ENCODE data around the gene FBXO21. TPM values are rescaled to one million over a fixed set of nuclear protein-coding genes. Genes with fewer than 3 reads are reported as not detected.

Gene FBXO21
- total RNA-seq, 2 experiments from 2014 or later, result 25.2 to 25.9 TPM

- no peaks in the 10 kb centered on the region for H3K27me3 Mint-ChIP-seq
- peaks cover 59% of the 10 kb centered on the region for H3K36me3 Mint-ChIP-seq (ENCODE audit: low read depth)
- ChIA-PET POLR2A (no interaction called here), CTCF (interaction anchor here (0.6 kb wide), 3 partner anchors 9 to 304 kb away, joined by 3 to 4 read pairs (median 3); no protein-coding TSS in a partner anchor)
- H3K9me3 Mint-ChIP-seq, result no peaks in the 10 kb centered on the region
- no peak overlapping the region for H3K27ac Mint-ChIP-seq
- no peak overlapping the region for H3K4me3 Mint-ChIP-seq
- DNase-seq, result no peak
- no peaks in the 10 kb centered on the region for H3K4me1 Mint-ChIP-seq
Observed at GRCh38 chr12:117171499-117172162, 18.6 kb downstream of the FBXO21 start.

GRCh38 chr12:117169548-117169947 lies 20.7 kb downstream of the FBXO21 start:
- peaks cover 62% of the 10 kb centered on the region for H3K36me3 Mint-ChIP-seq (ENCODE audit: low read depth)
- CTCF ChIA-PET, result interaction anchor here (0.7 to 1.5 kb wide), 2 partner anchors 12 to 17 kb away, joined by 4 to 5 read pairs; no protein-coding TSS in a partner anchor

GRCh38 chr12:117168976-117169375 lies 21.3 kb downstream of the FBXO21 start:
- Mint-ChIP-seq H3K27ac (no peak overlapping the region), H3K4me1 (no peaks in the 10 kb centered on the region), H3K27me3 (no peaks in the 10 kb centered on the region), H3K36me3 (ENCODE audit: low read depth) (peaks cover 61% of the 10 kb centered on the region), H3K4me3 (no peak overlapping the region), H3K9me3 (no peaks in the 10 kb centered on the region)
- ChIA-PET POLR2A (no interaction called here), CTCF (interaction anchor here (0.6 to 1.5 kb wide), 3 partner anchors 11 to 303 kb away, joined by 3 to 5 read pairs (median 5); no protein-coding TSS in a partner anchor)
- DNase-seq, result no peak

More at GRCh38 chr12:117169548-117169947, 20.7 kb downstream of the FBXO21 start:
- H3K4me3 Mint-ChIP-seq, result no peak overlapping the region
- H3K27me3 Mint-ChIP-seq, result no peaks in the 10 kb centered on the region
- POLR2A ChIA-PET, result no interaction called here
- H3K27ac Mint-ChIP-seq, result no peak overlapping the region
- DNase-seq, result no peak
- H3K4me1 Mint-ChIP-seq, result no peaks in the 10 kb centered on the region
- no peaks in the 10 kb centered on the region for H3K9me3 Mint-ChIP-seq

- no peaks in the 10 kb centered on the region for H3K9me3 Mint-ChIP-seq
- ChIA-PET POLR2A (no interaction called here), CTCF (interaction anchor here (0.6 to 1.4 kb wide), 2 partner anchors 10 to 1012 kb away, joined by 3 to 5 read pairs; no protein-coding TSS in a partner anchor)
- no peaks in the 10 kb centered on the region for H3K4me1 Mint-ChIP-seq
- H3K4me3 Mint-ChIP-seq, result no peak overlapping the region
- no peak overlapping the region for H3K27ac Mint-ChIP-seq
- no peaks in the 10 kb centered on the region for H3K27me3 Mint-ChIP-seq
- H3K36me3 Mint-ChIP-seq (ENCODE audit: low read depth), result peaks cover 59% of the 10 kb centered on the region
- no peak for DNase-seq
Observed at GRCh38 chr12:117167769-117168168, 22.5 kb downstream of the FBXO21 start.

- Mint-ChIP-seq H3K4me1 (peaks cover 4% of the 10 kb centered on the region), H3K27me3 (no peaks in the 10 kb centered on the region), H3K9me3 (no peaks in the 10 kb centered on the region), H3K27ac (no peak overlapping the region), H3K36me3 (ENCODE audit: low read depth) (peaks cover 64% of the 10 kb centered on the region), H3K4me3 (no peak overlapping the region)
- no peak for DNase-seq
- CTCF ChIA-PET, result no interaction called here
- POLR2A ChIA-PET, result no interaction called here
Observed at GRCh38 chr12:117166107-117166506, 24.2 kb downstream of the FBXO21 start.

- POLR2A ChIA-PET, result no interaction called here
- Mint-ChIP-seq H3K27ac (no peak overlapping the region), H3K9me3 (no peaks in the 10 kb centered on the region), H3K27me3 (no peaks in the 10 kb centered on the region), H3K4me3 (no peak overlapping the region), H3K36me3 (ENCODE audit: low read depth) (peaks cover 66% of the 10 kb centered on the region), H3K4me1 (peaks cover 4% of the 10 kb centered on the region)
- CTCF ChIA-PET, result no interaction called here
- DNase-seq, result no peak
Observed at GRCh38 chr12:117165342-117165741, 24.9 kb downstream of the FBXO21 start.

- H3K36me3 Mint-ChIP-seq (ENCODE audit: low read depth), result peaks cover 67% of the 10 kb centered on the region
- no peaks in the 10 kb centered on the region for H3K9me3 Mint-ChIP-seq
- H3K27me3 Mint-ChIP-seq, result no peaks in the 10 kb centered on the region
- H3K4me1 Mint-ChIP-seq, result peaks cover 4% of the 10 kb centered on the region
- no peak overlapping the region for H3K27ac Mint-ChIP-seq
- CTCF ChIA-PET, result no interaction called here
- no peak overlapping the region for H3K4me3 Mint-ChIP-seq
- DNase-seq, result no peak
- POLR2A ChIA-PET, result no interaction called here
Observed at GRCh38 chr12:117162633-117163032, 27.6 kb downstream of the FBXO21 start.

GRCh38 chr12:117162167-117162539 lies 28.1 kb downstream of the FBXO21 start:
- POLR2A ChIA-PET, result no interaction called here
- H3K27me3 Mint-ChIP-seq, result no peaks in the 10 kb centered on the region
- no peak overlapping the region for H3K4me3 Mint-ChIP-seq
- no peaks in the 10 kb centered on the region for H3K9me3 Mint-ChIP-seq
- no peak for DNase-seq
- peaks cover 70% of the 10 kb centered on the region for H3K36me3 Mint-ChIP-seq (ENCODE audit: low read depth)
- CTCF ChIA-PET, result no interaction called here
- peaks cover 4% of the 10 kb centered on the region for H3K4me1 Mint-ChIP-seq
- no peak overlapping the region for H3K27ac Mint-ChIP-seq

GRCh38 chr12:117161460-117162166 lies 28.7 kb downstream of the FBXO21 start:
- ChIA-PET POLR2A (no interaction called here), CTCF (interaction anchor here (1.6 kb wide), 1 partner anchor 14 kb away, joined by 4 read pairs; no protein-coding TSS in a partner anchor)
- H3K36me3 Mint-ChIP-seq (ENCODE audit: low read depth), result peaks cover 70% of the 10 kb centered on the region
- no peak overlapping the region for H3K4me3 Mint-ChIP-seq
- no peak for DNase-seq
- no peaks in the 10 kb centered on the region for H3K9me3 Mint-ChIP-seq
- no peak overlapping the region for H3K27ac Mint-ChIP-seq
- H3K4me1 Mint-ChIP-seq, result peaks cover 4% of the 10 kb centered on the region
- H3K27me3 Mint-ChIP-seq, result no peaks in the 10 kb centered on the region

- Mint-ChIP-seq H3K4me1 (peaks cover 4% of the 10 kb centered on the region), H3K36me3 (ENCODE audit: low read depth) (peaks cover 64% of the 10 kb centered on the region), H3K27me3 (no peaks in the 10 kb centered on the region), H3K27ac (no peak overlapping the region), H3K9me3 (no peaks in the 10 kb centered on the region), H3K4me3 (no peak overlapping the region)
- POLR2A ChIA-PET, result no interaction called here
- no peak for DNase-seq
- CTCF ChIA-PET, result no interaction called here
Observed at GRCh38 chr12:117159674-117160073, 30.6 kb downstream of the FBXO21 start.

- no peaks in the 10 kb centered on the region for H3K27me3 Mint-ChIP-seq
- ChIA-PET CTCF (interaction anchor here (0.6 kb wide), 1 partner anchor 319 kb away, joined by 3 read pairs; no protein-coding TSS in a partner anchor), POLR2A (no interaction called here)
- H3K27ac Mint-ChIP-seq, result no peak overlapping the region
- H3K4me3 Mint-ChIP-seq, result no peak overlapping the region
- H3K36me3 Mint-ChIP-seq (ENCODE audit: low read depth), result peaks cover 61% of the 10 kb centered on the region
- H3K9me3 Mint-ChIP-seq, result no peaks in the 10 kb centered on the region
- H3K4me1 Mint-ChIP-seq, result peaks cover 4% of the 10 kb centered on the region
- no peak for DNase-seq
Observed at GRCh38 chr12:117158911-117159553, 31.2 kb downstream of the FBXO21 start.

- DNase-seq, result no peak
- POLR2A ChIA-PET, result no interaction called here
- Mint-ChIP-seq H3K36me3 (ENCODE audit: low read depth) (peaks cover 70% of the 10 kb centered on the region), H3K4me3 (no peak overlapping the region), H3K9me3 (no peaks in the 10 kb centered on the region), H3K27ac (no peak overlapping the region), H3K27me3 (no peaks in the 10 kb centered on the region), H3K4me1 (peaks cover 6% of the 10 kb centered on the region)
- CTCF ChIA-PET, result interaction anchor here (0.9 kb wide), 1 partner anchor 10 kb away, joined by 5 read pairs; no protein-coding TSS in a partner anchor
Observed at GRCh38 chr12:117158096-117158495, 32.2 kb downstream of the FBXO21 start.
